ENCODE results near the gene DNAH17. TPM values are rescaled to one million over a fixed set of nuclear protein-coding genes. Genes with fewer than 3 reads are reported as not detected.

The DNAH17 gene
- total RNA-seq, 1 experiment from 2014 or later, result 0.18 TPM

GRCh38 chr17:78596871-78597764 is 19.9 kb upstream of the DNAH17 start:
- Histone ChIP-seq H3K9me3 (ENCODE audit: control insufficient read depth, insufficient read depth, low read depth, low read length) (no peaks in the 10 kb centered on the region), H3K36me3 (ENCODE audit: control insufficient read depth, insufficient read depth, low read length) (no peaks in the 10 kb centered on the region), H3K4me1 (ENCODE audit: control insufficient read depth, insufficient read depth, low read length) (peaks cover 24% of the 10 kb centered on the region; the same call in 1 of the 2 replicates), H3K27ac (ENCODE audit: low read length) (peak overlapping the region; percentile 54; the same call in 1 of the 2 replicates), H3K4me3 (ENCODE audit: low read depth in 2 of 2, low read length in 2 of 2) (no peak overlapping the region), H3K27me3 (ENCODE audit: control insufficient read depth, insufficient read depth, low read length) (no peaks in the 10 kb centered on the region)
- no TSS peak for BruUV-seq (replicated peaks)
- ChIA-PET POLR2A (interaction anchor here (0.6 kb wide), 1 partner anchor 342 kb away, joined by 6 read pairs; no protein-coding TSS in a partner anchor), CTCF (interaction anchor here (0.7 kb wide), 1 partner anchor 69 kb away, joined by 3 read pairs; no protein-coding TSS in a partner anchor)
- in situ Hi-C loops (cut with HindIII; ENCODE audit: low pct_unique_long_range_greater_than_20kb, low sequenced_read_pairs), result no loop called here
- no peak for TF ChIP-seq TCF7L2 (IDR thresholded peaks at IDR 0.05; ENCODE audit: low read depth, low read length)
- TF ChIP-seq, protein P1, sequence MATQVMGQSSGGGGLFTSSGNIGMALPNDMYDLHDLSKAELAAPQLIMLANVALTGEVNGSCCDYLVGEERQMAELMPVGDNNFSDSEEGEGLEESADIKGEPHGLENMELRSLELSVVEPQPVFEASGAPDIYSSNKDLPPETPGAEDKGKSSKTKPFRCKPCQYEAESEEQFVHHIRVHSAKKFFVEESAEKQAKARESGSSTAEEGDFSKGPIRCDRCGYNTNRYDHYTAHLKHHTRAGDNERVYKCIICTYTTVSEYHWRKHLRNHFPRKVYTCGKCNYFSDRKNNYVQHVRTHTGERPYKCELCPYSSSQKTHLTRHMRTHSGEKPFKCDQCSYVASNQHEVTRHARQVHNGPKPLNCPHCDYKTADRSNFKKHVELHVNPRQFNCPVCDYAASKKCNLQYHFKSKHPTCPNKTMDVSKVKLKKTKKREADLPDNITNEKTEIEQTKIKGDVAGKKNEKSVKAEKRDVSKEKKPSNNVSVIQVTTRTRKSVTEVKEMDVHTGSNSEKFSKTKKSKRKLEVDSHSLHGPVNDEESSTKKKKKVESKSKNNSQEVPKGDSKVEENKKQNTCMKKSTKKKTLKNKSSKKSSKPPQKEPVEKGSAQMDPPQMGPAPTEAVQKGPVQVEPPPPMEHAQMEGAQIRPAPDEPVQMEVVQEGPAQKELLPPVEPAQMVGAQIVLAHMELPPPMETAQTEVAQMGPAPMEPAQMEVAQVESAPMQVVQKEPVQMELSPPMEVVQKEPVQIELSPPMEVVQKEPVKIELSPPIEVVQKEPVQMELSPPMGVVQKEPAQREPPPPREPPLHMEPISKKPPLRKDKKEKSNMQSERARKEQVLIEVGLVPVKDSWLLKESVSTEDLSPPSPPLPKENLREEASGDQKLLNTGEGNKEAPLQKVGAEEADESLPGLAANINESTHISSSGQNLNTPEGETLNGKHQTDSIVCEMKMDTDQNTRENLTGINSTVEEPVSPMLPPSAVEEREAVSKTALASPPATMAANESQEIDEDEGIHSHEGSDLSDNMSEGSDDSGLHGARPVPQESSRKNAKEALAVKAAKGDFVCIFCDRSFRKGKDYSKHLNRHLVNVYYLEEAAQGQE (IDR thresholded peaks at IDR 0.05; ENCODE audit: insufficient read depth in 1 of 2, low read depth in 2 of 2, low read length in 1 of 2), result no peak
- no peak for TF ChIP-seq POLR2AphosphoS5 (IDR thresholded peaks at IDR 0.05; ENCODE audit: low read depth, low read length)
- TF ChIP-seq, protein P2, sequence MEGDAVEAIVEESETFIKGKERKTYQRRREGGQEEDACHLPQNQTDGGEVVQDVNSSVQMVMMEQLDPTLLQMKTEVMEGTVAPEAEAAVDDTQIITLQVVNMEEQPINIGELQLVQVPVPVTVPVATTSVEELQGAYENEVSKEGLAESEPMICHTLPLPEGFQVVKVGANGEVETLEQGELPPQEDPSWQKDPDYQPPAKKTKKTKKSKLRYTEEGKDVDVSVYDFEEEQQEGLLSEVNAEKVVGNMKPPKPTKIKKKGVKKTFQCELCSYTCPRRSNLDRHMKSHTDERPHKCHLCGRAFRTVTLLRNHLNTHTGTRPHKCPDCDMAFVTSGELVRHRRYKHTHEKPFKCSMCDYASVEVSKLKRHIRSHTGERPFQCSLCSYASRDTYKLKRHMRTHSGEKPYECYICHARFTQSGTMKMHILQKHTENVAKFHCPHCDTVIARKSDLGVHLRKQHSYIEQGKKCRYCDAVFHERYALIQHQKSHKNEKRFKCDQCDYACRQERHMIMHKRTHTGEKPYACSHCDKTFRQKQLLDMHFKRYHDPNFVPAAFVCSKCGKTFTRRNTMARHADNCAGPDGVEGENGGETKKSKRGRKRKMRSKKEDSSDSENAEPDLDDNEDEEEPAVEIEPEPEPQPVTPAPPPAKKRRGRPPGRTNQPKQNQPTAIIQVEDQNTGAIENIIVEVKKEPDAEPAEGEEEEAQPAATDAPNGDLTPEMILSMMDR (IDR thresholded peaks at IDR 0.05), result no peak
- TF ChIP-seq SIN3A (IDR thresholded peaks at IDR 0.05; ENCODE audit: borderline replicate concordance, insufficient read depth, low read depth, low read length), result no peak
- no peak for DNase-seq (ENCODE audit: low read depth, low spot score)
- ATAC-seq, result no peak
- intact Hi-C loops (cut with micrococcal nuclease; ENCODE audit: unreplicated experiment), result no loop called here

- Histone ChIP-seq H3K27me3 (ENCODE audit: control insufficient read depth, insufficient read depth, low read length) (no peaks in the 10 kb centered on the region), H3K4me3 (ENCODE audit: low read depth in 2 of 2, low read length in 2 of 2) (no peak overlapping the region), H3K27ac (ENCODE audit: low read length) (peak overlapping the region; percentile 53; the same call in 1 of the 2 replicates), H3K9me3 (ENCODE audit: control insufficient read depth, insufficient read depth, low read depth, low read length) (no peaks in the 10 kb centered on the region), H3K36me3 (ENCODE audit: control insufficient read depth, insufficient read depth, low read length) (no peaks in the 10 kb centered on the region), H3K4me1 (ENCODE audit: control insufficient read depth, insufficient read depth, low read length) (peaks cover 37% of the 10 kb centered on the region)
- intact Hi-C loops (cut with micrococcal nuclease; ENCODE audit: unreplicated experiment) (no loop called here), in situ Hi-C loops (cut with HindIII; ENCODE audit: low pct_unique_long_range_greater_than_20kb, low sequenced_read_pairs) (no loop called here)
- TF ChIP-seq, protein P1 (IDR thresholded peaks at IDR 0.05; ENCODE audit: insufficient read depth in 1 of 2, low read depth in 2 of 2, low read length in 1 of 2), result no peak
- TF ChIP-seq TCF7L2 (IDR thresholded peaks at IDR 0.05; ENCODE audit: low read depth, low read length) (no peak), SIN3A (IDR thresholded peaks at IDR 0.05; ENCODE audit: borderline replicate concordance, insufficient read depth, low read depth, low read length) (no peak), POLR2AphosphoS5 (IDR thresholded peaks at IDR 0.05; ENCODE audit: low read depth, low read length) (no peak)
- TF ChIP-seq, protein P2 (IDR thresholded peaks at IDR 0.05), result no peak
- ATAC-seq (no peak), DNase-seq (ENCODE audit: low read depth, low spot score) (no peak)
- POLR2A ChIA-PET, result no interaction called here
- CTCF ChIA-PET, result interaction anchor here (0.7 kb wide), 2 partner anchors 225 to 457 kb away, joined by 3 to 4 read pairs; no protein-coding TSS in a partner anchor
- BruUV-seq (replicated peaks), result no TSS peak
Measured at GRCh38 chr17:78595135-78595810, 18.1 kb upstream of the DNAH17 start.
